HG02885 (cell line): ENCODE results near the gene LSM7.

Source experiments
- ATAC-seq: cut with Tn5 transposase; IDR thresholded peaks from one replicate; pipeline ENCODE4 v1.9.1; 2021; ENCODE audit warnings: mild to moderate bottlenecking; ENCODE audit not compliant: unreplicated experiment, poor library complexity

LSM7 gene

GRCh38 chr19:2305452-2306280 is 22.7 kb downstream of the LSM7 start:
- no peak for ATAC-seq

GRCh38 chr19:2303211-2303798 is 25.1 kb downstream of the LSM7 start:
- no peak for ATAC-seq

GRCh38 chr19:2302319-2303210 is 25.8 kb downstream of the LSM7 start:
- no peak for ATAC-seq

- no peak for ATAC-seq
Measured at GRCh38 chr19:2300533-2300932, 27.9 kb downstream of the LSM7 start.

GRCh38 chr19:2296141-2296540 is 32.2 kb downstream of the LSM7 start:
- ATAC-seq: no peak

- no peak for ATAC-seq
Measured at GRCh38 chr19:2294687-2295335, 33.6 kb downstream of the LSM7 start.

GRCh38 chr19:2291185-2291751 is 37.1 kb downstream of the LSM7 start:
- no peak for ATAC-seq

- ATAC-seq: no peak
Measured at GRCh38 chr19:2290441-2291184, 37.8 kb downstream of the LSM7 start.

- no peak for ATAC-seq
Measured at GRCh38 chr19:2289714-2290435, 38.5 kb downstream of the LSM7 start.

GRCh38 chr19:2288818-2289713 is 39.3 kb downstream of the LSM7 start:
- ATAC-seq: no peak

GRCh38 chr19:2288338-2288817 is 40.0 kb downstream of the LSM7 start:
- no peak for ATAC-seq

- no peak for ATAC-seq
Measured at GRCh38 chr19:2287585-2288337, 40.6 kb downstream of the LSM7 start.

- no peak for ATAC-seq
Measured at GRCh38 chr19:2286402-2287140, 41.8 kb downstream of the LSM7 start.

- ATAC-seq: no peak
Measured at GRCh38 chr19:2283835-2284507, 44.4 kb downstream of the LSM7 start.

- no peak for ATAC-seq
Measured at GRCh38 chr19:2282862-2283237, 45.5 kb downstream of the LSM7 start.
